GM18502 (cell line): ENCODE results near the gene NAV2.

ENCODE experiments used
- ATAC-seq: cut with Tn5 transposase; IDR thresholded peaks from one replicate; pipeline ENCODE4 v1.9.1; 2021; ENCODE audit warnings: mild to moderate bottlenecking; ENCODE audit not compliant: unreplicated experiment, poor library complexity

The NAV2 gene

GRCh38 chr11:19846654-19847305, 134.1 kb downstream of the NAV2 start:
- ATAC-seq: no peak

- ATAC-seq: no peak
Observed at GRCh38 chr11:19848219-19848618, 135.6 kb downstream of the NAV2 start.

- no peak for ATAC-seq
Observed at GRCh38 chr11:19849107-19849789, 136.6 kb downstream of the NAV2 start.

DNA sequence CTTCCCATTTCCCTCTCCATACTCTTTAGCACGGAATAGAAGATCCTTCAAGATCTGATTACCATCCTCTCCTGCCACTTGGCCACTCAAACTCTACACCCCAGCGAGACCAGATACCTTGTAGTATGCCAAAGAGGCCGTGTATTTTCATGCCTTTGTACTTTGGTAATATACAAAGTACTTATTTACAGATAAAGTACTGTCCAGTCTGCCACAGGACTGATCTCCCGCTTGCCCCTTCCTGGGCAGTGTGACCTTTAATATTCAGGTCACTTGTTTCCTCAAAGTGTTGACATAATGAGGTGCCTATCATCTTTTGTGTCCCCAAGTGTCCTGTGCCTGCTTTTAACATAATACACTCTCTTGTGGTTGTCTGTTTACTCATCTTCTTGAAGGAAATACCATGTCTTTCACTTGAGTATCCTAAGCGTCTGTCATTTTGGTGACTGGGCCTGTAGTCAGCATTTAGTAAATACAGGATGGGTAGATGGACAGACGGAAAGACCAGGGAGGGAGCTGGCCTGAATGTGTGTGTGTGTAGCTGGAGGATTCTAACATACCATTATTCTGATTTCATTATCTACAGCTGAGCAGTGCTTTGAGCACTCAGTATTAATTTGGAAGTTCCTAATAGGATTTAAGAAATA, 137.4 kb downstream of the NAV2 start:
- no peak for ATAC-seq

DNA sequence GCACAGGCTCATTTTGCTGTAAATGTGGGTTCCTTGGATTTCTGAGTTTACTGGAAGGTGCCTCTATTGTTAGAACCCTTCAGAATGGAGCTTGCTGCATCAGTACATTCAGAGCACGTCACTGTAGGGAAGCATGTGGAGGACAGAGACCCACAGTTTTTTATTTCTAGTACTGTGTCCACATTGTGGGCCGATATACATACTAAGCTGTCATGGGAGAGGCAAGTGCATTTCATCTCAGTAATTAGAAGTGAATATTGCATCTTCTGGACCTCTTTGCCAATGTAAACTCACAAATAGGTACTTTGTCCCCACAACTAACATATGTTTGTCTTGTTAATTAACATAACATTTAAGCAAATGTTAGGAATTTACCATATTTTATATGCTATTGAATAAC, 139.7 kb downstream of the NAV2 start:
- no peak for ATAC-seq

DNA sequence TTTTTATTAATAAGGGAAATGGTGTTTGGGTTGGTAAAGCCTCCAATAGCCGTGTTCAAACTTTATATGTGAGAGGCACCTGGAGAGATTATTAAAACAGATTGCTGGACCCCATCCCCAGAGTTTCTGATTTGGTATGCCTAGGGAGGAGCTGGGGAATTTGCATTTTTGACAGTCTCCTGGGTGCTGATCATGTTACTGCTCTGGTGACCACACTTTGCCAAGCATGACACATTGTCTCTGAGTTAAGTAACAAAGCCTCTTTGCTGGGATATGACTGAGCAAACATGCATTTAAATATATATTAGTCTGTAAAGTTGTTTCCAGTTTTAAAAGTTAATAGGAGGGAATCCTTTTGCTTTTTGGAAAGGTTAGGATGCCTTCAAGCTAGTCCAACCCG, 140.4 kb downstream of the NAV2 start:
- ATAC-seq: no peak

- ATAC-seq: no peak
Observed at GRCh38 chr11:19853920-19854319, 141.3 kb downstream of the NAV2 start.

GRCh38 chr11:19861171-19861570, 148.5 kb downstream of the NAV2 start:
- ATAC-seq: no peak

GRCh38 chr11:19862091-19862490, 149.5 kb downstream of the NAV2 start:
- ATAC-seq: no peak

DNA sequence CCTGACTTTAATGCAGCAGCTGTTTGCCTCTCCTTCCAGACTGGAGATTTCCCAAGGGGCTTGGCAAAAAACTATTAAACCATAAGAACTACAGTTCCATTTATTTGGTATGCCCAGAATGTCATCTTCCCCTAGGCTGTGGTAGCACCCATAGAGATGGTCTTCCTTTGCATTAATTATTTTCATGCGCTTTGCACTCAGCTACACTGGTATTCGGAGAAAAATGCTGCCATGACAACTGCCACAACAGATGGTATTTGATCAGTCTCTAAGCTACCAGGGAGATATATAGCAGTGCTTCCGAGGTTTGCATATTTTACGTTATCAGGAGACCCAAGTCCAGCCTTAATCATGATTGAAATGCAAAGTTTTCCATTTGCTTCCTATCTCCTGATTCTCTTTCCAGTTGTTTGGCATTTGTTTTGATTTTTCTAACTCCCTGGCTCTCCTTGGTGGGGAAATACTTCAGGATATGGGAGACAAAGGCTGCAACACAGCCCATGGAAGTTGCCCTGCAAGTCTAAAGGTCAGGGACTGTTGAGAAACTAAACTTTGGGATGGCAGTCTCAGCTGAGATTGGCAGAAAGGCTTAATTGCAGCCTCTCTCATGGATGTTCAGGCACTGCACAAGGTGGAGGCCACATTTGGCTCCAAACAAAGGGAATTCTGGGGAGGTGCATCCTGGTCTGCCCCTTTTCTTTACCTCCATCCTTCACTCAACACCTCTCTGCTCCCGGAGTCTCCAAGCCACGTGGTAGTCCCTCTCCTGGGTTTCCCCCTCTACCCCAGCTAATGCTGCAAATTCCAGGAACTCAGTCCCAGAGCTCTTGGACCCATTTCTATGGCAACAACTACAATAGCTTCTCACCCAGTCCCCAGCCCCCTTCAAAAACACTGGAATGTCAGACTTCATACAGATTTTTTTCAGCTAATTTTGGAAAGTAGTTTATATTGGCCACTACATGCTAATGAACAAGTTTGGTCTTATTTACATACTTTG, 151.8 kb downstream of the NAV2 start:
- ATAC-seq: no peak

GRCh38 chr11:19866037-19866436, 153.4 kb downstream of the NAV2 start:
- no peak for ATAC-seq

GRCh38 chr11:19866521-19866920, 153.9 kb downstream of the NAV2 start:
- ATAC-seq: no peak

DNA sequence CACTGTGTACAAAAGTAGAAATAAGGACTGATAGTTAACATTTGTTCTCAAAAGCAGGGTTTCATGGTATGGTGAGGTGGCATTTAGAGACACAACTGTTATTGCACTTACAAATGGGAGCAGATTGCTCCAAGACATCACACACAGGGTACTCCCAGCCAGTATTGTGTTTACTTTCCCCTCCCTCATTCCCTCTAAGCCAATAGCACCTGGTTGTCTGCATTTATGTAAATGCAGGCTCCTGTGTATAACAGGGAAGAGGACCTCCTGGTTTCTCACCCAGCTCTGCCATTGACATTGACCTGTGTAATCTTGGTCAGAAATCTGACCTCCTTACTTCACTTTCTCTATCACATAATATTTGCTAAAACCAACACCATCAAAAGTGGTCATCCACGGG, 154.4 kb downstream of the NAV2 start:
- ATAC-seq: no peak

DNA sequence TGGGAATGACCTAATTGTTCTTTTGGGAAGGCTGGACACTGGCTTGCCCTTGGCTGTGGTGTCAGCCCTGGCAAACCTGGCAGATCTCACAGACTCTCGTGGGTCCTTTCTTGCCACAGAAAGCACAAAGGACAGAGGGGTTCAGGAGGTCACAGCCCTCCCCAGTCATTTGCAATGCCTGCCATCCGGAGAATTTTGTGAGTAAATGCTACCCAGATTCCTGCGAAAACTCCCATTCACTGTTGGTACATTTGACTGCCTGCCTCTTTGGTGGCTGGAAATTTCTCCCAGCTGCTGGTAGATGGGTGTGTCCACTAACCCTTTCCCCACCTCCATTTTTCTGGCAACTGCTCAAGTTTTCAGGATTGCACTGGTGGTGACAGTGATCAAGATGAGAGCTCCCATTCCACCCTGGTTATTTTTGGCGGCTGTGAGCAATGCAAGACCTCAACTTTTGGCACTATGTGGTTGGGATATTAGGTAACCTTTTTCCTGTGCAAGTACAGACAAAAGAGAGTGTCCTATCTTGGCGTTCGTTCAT, 155.7 kb downstream of the NAV2 start:
- no peak for ATAC-seq

DNA sequence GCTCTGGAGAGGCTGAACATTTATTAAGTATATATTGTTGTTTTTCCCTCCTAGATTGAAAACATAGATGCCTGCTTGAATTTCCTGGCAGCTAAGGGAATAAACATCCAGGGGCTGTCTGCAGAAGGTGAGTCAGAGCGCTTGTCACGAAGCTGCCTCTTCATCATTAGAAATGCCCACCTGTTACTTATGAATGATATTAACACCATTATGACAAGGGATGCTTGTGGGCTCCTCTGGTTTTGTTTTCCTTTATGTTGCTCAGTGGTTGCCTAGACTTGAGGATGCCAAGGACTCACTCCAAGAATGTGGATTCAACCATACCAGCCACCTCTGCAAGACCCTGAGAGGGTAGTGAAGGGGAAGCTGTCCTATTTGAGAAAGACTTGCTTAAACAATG, 156.2 kb downstream of the NAV2 start:
- ATAC-seq: no peak

DNA sequence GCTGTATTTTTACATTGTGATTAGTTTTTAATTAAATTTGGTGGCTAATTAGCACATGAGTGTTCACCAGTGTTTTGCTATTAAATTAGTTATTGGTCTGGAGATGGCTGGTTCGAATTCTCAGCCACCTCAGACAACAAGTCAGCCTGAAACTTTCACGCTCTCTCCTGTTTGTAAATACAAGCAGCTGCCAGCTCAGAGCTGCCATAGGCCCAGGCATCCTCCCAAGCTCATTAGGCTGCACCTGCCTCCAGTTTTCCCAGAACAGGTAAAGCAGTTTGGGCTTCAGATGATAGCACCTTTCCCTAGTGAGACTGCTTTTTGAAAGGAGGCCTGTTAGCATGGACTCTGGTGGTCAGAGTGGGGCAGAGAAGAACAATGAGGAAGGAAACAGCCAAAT, 156.8 kb downstream of the NAV2 start:
- no peak for ATAC-seq

- no peak for ATAC-seq
Observed at GRCh38 chr11:19869946-19870589, 157.4 kb downstream of the NAV2 start.

- no peak for ATAC-seq
Observed at GRCh38 chr11:19871531-19871930, 158.9 kb downstream of the NAV2 start.

GRCh38 chr11:19872512-19873145, 160.0 kb downstream of the NAV2 start:
- ATAC-seq: no peak
